H1 (cell line): ENCODE results near the gene WNT9B. TPM values are rescaled to one million over a fixed set of nuclear protein-coding genes. Genes with fewer than 3 reads are reported as not detected.

Experiments used
- CBX8 ChIP-seq: fragments of 300-800, 300-1000 bp; sonication (generic); IDR thresholded peaks from 2 replicates; pipeline ENCODE4 v1.7.1; 2016; ENCODE audit warnings: low read depth, low read length, borderline replicate concordance
- CEBPB ChIP-seq: IDR thresholded peaks from 2 replicates; pipeline ENCODE4 v1.6.1; 2012; ENCODE audit warnings: low read depth, low read length
- EZH2 ChIP-seq: fragments of 200-600 bp; sonication (generic); IDR thresholded peaks from 2 replicates; pipeline ENCODE4 v1.7.1; 2012; ENCODE audit warnings: low read depth, mild to moderate bottlenecking, moderate library complexity, low read length, inconsistent platforms; ENCODE audit not compliant: severe bottlenecking
- KDM5A ChIP-seq: fragments of 200-600 bp; IDR thresholded peaks from 2 replicates; pipeline ENCODE4 v1.7.1; 2012; ENCODE audit warnings: mild to moderate bottlenecking, low read length, inconsistent platforms, mixed read lengths
- RAD21 ChIP-seq, 2 experiments: IDR thresholded peaks in 1 of 2; conservative IDR thresholded peaks in 1 of 2; 2 replicates each; pipeline ENCODE4 v1.6.1; 2011; ENCODE audit warnings: low read depth in 2 of 2, low read length in 2 of 2, improper control_type of control experiment in 1 of 2, inconsistent platforms in 1 of 2, mild to moderate bottlenecking in 1 of 2, moderate library complexity in 1 of 2
- RNF2 ChIP-seq: fragments of 200-900, 300-1000 bp; sonication (generic); IDR thresholded peaks from 2 replicates; pipeline ENCODE4 v1.7.1; 2016; ENCODE audit warnings: borderline replicate concordance, low read depth, mild to moderate bottlenecking, antibody characterized with exemption, low read length; ENCODE audit not compliant: poor library complexity, severe bottlenecking; ENCODE audit errors: missing control alignments
- SP1 ChIP-seq: IDR thresholded peaks from 2 replicates; pipeline ENCODE4 v1.6.1; 2011; ENCODE audit warnings: low read depth, low read length
- SP2 ChIP-seq: IDR thresholded peaks from 2 replicates; pipeline ENCODE4 v1.6.1; 2012; ENCODE audit warnings: mild to moderate bottlenecking, low read length, inconsistent platforms
- SUZ12 ChIP-seq: fragments of 200-600 bp; sonication (generic); IDR thresholded peaks from 2 replicates; pipeline ENCODE4 v1.6.1; 2012; ENCODE audit warnings: mild to moderate bottlenecking, inconsistent platforms, low read length, moderate library complexity, mixed read lengths
- polyA plus RNA-seq, 7 experiments: library from polyadenylated mRNA; depleted of rRNA in 3 of 7; stranded (reverse) in 5 of 7; unstranded in 2 of 7; fragments of >200 nt in 5 of 7; fragments of 200-250 nt in 2 of 7; gene quantifications; 1 replicate in 5 of 7; 2 replicates in 1 of 7; 4 replicates in 1 of 7; pipeline versions ENCODE4 v1.2.1 to v1.2.3, GENCODE V29; 2011 to 2013; ENCODE audit warnings: missing spikeins in 2 of 7, mixed read lengths in 2 of 7
- total RNA-seq: library from RNA; stranded (reverse); fragmentation: NEBNext Ultra II Directional; extraction: Animal tissue kit (Norgen Biotek cat#: 25700); gene quantifications from 2 replicates; pipeline ENCODE4 v1.2.1, GENCODE V29; 2021

The WNT9B gene
- total and polyA plus RNA-seq, 2 of the 8 experiments (the other 6 are each of a cell fraction or from before 2014, with no cell fraction given), result 0.21 TPM; not detected in 1

DNA sequence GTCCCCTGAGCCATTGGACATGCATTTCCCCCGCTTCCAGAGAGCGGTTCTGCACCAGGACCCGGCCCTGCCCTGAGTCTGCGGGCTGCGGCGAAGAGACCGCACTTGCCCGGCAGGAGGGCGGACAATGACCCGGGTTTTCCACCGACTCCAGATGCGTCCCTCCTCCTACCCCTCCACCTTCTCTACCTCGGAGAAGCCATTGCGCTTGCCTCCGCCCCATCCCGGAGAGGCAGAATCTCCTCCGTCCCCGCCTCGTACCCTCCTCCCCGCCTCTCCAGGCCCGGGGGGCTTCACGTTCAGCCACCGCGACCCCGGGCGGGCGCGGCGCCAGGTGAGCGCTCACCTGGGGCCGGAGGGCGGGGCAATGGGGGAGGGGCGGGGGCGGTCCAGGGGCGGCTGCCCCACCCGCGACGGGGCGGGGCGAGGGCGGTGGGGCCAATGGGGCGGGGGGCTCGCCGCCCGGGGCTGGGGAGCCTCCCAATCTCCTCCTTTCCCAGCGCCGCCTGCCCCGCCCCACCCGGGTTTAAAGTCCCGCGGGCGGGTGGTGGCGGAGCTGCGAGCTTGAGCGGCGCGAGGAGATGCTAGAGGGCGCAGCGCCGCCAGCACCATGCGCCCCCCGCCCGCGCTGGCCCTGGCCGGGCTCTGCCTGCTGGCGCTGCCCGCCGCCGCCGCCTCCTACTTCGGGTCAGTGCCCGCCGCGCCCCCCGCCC is at the start of gene WNT9B (continued):
- no peak for TF ChIP-seq EZH2
- no peak for TF ChIP-seq KDM5A
- no peak for TF ChIP-seq RAD21 (IDR thresholded peaks at IDR 0.05 in 1 of 2, conservative IDR thresholded peaks at IDR 0.05 in 1 of 2; ENCODE audit: low read depth in 2 of 2, low read length in 2 of 2)
- peak; percentile 8 for TF ChIP-seq RNF2
- no peak for TF ChIP-seq SP2
- TF ChIP-seq SUZ12, result peak; percentile 19; the same call in 1 of the 2 replicates
- no peak for TF ChIP-seq CBX8
- TF ChIP-seq CEBPB, result no peak
- no peak for TF ChIP-seq SP1
- TF ChIP-seq, all 59 proteins: peak for 6
